ENCODE data around the gene PLB1. TPM values are rescaled to one million over a fixed set of nuclear protein-coding genes. Genes with fewer than 3 reads are reported as not detected.
"Not testable (repeated sequence)": the region's sequence is repeated elsewhere in the genome, so short reads cannot be mapped to it uniquely, and the experiment has no call there.

PLB1 gene
- polyA plus RNA-seq, 1 donor, result 1.2 TPM

DNA sequence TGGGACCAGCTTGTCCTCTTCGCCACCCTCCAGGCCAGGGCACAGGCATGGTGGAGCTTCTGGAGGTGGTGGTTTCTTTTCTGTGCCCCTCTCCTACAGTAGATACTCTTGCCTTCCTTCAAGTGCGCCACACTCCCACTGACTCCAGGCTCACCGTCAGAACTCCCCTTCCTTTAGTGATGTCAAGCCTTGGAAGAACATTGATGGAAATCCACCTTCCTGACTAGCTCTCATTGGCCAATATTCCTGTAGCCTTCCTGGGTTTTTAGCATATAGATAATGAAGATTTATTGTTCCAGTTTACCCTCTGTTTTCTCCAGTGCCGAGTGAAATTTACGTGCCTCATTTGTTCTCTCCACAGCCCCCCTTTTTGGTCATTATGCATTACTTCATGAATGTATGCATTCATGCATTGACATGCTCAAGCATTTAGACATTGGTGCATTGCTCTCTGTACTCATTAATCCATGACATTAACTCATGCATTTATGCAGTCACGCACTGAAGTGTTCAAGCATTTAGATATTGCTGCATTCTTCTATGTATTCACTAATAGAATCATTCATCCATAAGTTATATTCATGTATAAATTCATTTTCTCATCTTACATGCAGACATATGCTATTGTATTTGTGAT is 37.3 kb downstream of the PLB1 start:
- no peak for DNase-seq

- no peak for DNase-seq
Observed at GRCh38 chr2:28534817-28535216, 39.0 kb downstream of the PLB1 start.

DNA sequence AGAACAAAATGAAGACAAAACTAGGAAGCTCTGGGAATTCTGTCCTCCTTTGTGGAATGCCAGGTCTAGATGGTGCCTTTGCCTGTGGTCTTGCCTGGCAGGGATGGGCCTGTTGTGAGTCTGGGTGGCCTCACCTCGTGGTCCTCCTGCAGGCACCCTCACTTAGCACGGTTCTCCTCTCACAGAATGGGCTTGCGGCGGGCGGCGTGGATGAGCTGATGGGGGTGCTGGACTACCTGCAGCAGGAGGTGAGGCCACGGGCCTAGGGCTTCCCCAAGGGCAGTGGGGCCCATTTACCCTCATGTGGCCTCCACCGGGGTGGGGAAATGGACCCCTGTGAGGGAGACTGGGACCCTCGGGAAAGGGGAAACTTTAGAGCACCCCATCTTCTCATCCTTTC is 42.3 kb downstream of the PLB1 start:
- DNase-seq, result no peak

- DNase-seq, result no peak
Observed at GRCh38 chr2:28538652-28539051, 42.8 kb downstream of the PLB1 start.

- no peak for DNase-seq
Observed at GRCh38 chr2:28539118-28539541, 43.3 kb downstream of the PLB1 start.

DNA sequence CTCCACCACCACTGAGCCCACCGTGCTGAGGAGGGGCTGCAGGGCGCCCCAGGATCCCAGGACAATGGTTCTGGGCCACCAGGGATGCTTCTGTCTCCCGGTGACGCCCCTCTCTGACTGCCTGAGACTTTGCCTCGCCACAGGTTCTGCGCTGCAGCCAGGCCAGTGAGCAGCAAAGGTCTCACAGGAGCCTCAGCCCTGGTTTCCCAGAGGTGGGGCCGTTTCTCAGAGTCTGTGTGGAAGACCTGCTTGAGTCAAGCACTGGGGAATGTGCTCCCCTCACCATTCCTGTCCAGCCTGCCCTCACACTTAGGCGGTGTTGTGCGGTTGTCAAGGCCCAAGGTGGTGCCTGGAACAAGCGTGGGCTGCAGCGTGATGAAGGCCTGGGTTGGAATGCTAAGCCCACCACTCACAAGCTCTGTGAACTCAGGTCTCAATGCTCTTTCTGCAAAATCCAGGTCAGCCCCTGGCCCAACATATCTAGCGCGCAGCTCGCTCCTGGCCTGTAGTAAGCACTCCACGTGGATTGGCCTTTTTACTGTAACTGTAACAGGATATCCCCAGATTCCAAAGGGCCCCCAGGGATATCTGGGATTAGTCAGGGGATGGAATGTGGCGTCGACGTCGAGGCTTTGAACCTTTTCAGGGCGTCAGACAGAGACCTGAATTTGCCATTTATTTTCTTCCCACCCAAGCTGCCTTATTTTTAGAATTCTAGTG is 47.6 kb downstream of the PLB1 start:
- DNase-seq, result no peak

DNA sequence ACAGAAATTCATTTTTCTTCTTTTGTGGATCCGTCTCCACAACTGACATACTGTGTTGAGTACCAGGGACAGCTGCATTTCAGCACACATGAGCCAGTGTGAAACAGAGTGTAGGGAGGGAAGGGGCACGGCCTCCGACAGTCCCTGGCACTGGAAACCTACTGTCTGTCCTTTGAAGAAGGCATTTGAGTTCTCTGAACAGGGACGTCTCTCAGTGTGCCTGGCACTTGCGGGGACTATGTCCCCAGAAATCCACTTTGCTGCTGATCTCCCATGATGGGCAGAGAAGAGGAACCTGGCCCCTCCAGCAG is 48.1 kb downstream of the PLB1 start:
- DNase-seq, result no peak

GRCh38 chr2:28544405-28544921 is 48.6 kb downstream of the PLB1 start:
- DNase-seq, result no peak

- no peak for DNase-seq
Observed at GRCh38 chr2:28544922-28545589, 49.2 kb downstream of the PLB1 start.

DNA sequence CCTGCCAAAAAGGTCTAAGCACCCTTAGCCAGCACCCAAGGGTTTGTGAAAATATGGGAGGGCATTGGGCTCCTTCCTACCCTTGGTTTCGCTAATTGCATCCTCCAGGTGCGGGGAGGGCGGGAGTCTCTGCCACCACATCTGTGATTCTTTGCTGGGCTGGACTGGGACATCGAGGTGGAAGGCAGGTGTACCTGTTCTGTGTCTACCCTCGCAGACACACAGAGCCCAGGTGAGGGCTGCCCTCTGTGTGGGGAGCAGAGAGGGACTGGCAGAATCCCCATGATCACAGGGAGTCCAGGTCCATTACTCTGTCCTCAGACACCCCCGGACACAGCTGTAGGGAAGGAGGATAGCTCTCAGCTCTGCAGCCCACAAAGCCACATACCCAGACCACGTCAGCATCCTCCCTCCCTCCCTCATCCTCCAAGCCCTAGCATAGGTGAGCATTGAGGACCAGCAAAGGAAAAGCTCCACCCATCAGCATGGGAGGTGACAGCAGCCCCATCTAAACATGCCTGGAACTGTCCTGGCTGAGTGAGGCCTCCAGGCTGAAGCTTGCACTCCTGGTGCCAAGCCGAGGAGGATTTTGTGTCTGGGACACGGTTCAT is 49.8 kb downstream of the PLB1 start:
- DNase-seq, result no peak

- DNase-seq, result no peak
Observed at GRCh38 chr2:28546242-28546641, 50.4 kb downstream of the PLB1 start.

DNA sequence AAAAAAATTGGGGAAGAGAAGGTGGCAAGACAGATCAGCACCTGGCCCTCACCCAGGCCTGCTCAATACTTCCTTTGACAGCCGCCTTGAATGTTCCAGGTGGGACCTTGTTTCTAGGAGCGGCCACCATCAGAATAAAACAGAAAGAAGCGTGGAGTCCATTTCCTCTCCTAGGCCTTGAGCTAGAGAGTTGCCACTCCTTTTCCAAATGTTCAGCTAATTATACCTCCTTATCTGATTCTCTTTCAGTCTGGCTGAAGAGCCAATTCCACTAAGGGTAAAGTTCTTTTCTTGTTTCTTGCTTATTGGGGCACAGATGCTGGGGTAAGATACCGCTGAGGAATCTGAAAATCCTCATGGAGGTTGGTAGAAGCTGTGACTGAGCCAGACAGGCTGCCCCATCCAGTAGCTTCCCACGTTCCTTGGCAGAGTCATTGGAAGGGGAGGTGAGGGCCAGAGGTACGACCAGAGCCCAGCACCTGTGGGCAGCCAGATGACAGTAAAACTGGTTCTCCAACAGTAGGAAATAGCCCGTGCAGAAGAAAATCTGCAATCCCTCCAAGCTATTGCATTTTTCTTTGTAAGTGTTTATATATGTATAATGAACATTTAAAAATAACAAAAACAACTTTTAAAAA is 51.5 kb downstream of the PLB1 start:
- DNase-seq, result no peak

DNA sequence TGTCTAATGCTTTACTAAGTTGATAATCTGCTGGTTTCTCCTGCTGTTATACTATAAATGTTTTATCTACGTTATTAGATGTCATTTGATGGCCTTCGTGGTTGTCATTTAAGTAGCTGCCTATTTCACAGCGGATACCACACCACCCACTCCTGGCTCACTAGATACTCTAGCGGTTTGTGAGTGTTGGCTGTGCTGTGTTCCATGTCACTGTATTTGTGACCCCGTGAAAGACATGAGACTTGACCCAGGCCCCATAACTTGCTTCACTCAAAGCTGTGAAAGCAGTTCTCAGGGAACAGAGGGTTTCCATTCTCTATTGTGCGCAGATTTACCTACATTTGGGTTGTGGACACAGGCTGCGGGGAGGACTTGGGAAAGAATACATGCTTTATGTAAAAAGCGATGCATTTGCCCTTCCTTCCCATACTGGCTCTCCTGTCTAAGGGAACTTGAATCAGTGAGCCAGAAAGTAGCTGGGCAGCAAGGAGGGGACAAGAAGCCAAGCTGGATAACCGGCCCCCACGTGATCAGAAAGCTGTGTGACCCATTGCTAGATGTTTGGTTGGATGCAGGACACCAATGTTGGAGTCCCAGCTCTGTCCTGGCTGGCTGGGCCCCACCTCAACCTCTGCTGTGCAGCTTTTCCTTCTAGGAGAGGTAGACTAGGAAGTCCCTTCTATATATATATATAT is 52.2 kb downstream of the PLB1 start:
- no peak for DNase-seq

- DNase-seq, result not testable (repeated sequence)
Observed at GRCh38 chr2:28550345-28550744, 54.5 kb downstream of the PLB1 start.

DNA sequence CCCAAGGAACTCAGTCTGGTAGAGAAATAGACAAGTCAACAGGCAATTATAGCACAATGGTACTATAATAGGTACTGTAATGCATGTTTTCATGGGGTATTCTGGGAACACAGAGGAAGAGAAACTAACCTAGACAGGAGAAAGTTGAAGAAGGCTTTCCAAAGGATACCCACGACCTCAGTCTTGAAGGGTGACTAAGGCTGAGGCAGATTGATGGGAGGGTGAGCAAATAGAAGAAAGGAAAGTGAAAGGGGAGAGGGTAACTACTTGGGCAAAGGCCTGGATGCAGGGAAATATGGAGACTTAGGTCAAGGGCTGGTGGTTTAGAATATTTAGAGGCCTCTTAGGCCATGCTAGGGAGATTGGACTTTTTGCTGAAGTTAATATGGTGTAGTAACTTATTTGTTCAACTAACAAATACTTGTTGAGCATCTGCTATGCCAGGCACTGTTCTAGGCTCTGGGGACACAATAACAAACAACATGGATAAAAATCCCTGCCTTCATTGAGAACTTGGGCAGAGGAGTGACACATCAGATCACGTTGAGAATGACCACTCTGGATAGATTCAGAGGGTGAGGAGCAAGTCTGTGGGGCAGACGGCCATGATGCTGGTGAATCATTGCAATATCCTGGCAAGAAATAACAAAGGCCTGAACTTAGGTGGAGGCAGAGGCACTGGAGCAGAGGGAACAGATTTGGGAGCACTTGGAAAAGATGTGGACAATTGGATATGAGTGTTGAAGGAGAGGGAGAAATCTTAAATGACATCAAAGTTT is 56.4 kb downstream of the PLB1 start:
- no peak for DNase-seq

DNA sequence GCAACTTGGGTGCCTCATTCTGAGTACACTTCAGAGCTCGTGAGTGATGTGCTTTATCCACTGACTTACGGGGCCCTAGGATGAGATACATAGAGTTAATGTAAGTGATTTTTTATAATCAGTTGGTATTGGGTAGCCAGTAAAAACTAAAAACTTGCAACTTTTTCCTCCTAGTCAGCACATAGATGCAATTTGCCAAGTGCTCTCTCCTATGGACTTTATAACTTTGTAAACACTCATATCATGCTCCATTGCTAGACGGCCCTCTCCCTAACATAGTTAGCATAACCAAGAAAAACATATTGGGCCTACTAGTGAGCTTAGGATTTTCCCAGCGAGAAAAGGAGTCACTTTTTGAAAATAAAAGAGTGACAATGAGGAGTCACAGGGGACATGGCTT is 60.4 kb downstream of the PLB1 start:
- DNase-seq, result no peak

- no peak for DNase-seq
Observed at GRCh38 chr2:28557389-28558131, 61.7 kb downstream of the PLB1 start.

DNA sequence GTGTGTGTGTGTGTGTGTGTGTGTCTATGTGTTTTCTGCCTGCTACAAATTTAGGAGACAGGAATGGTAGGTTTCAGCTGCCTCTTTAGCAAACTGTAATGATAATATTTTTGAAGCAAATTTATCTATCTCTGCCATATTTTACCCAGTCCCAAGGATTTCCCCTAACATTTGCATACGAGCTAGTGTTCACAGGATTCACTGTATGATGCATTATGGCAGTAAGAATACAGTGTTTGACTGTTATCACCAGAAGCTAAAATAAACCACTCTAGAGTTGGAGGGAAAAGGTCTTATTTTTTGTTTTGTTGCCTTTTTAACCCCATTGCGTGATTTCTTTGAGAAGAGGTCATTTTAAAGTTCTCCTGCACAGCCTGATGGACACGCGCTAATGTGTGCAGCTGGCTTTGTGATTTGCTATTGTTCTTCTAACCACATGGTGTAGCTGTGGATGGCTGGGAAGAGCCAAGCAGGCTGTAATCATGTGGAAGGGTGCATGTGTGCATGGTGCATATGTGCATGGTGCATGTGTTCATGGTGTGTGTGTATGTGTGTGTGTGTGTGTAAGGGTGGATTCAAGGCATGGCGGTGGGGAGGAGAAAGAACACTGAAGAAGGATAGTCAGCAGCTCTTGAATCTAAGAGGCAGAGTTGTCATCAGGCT is 62.4 kb downstream of the PLB1 start:
- no peak for DNase-seq

GRCh38 chr2:28558918-28559317 is 63.1 kb downstream of the PLB1 start:
- no peak for DNase-seq

DNA sequence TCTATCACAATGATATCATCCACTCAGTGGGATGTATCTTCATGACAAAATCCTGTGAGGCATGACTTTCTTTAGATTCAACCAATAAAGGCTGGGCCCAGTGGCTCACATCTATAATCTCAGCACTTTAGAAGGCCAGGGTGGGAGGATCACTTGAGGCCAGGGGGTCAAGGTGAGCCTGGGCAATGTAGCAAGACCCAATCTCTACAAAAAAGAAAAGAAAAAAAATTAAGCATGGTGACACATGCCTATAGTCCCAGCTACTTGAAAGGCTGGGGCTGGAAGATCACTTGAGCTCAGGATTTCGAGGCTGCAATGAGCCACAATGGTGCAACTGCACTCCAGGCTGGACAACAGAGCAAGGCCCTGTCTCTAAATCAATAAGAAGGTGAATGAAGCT is 68.0 kb downstream of the PLB1 start:
- DNase-seq, result no peak
